Fibroblast of lung (primary cell): ENCODE results near the gene TMC6.

Experiments used
- EZH2 ChIP-seq: IDR thresholded peaks from 2 replicates; pipeline ENCODE4 v1.5.1; 2012; ENCODE audit warnings: low read length, control low read depth, mild to moderate bottlenecking; ENCODE audit errors: missing control alignments
- TF ChIP-seq, protein P1 (sequence below), 2 donors: IDR thresholded peaks in 1 of 2; conservative IDR thresholded peaks in 1 of 2; 1 replicate in 1 of 2; 2 replicates in 1 of 2; pipeline ENCODE4 v1.5.1; 2011 to 2012; ENCODE audit warnings: low read length in 2 of 2, control low read depth in 1 of 2, inconsistent platforms in 1 of 2, low read depth in 1 of 2, mild to moderate bottlenecking in 1 of 2

DNA sequence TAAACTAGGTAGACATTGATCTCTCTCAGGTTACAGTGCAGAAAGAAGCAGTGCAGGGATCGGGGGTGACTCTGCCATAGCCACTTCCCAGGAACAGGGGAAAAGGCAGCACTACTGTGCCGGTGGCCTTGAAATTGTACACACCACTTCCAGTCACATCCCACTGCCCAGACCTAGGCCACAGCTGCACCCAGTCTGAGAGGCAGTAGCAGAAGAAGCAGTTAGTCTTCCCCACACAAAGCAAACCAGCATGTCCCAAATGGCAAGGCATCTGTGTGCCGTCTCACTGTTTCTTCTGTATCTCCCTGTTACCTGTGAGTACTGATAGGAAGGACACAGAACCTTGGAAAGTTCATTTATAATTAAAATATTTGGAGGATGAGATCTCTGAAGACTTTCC lies 47.0 kb downstream of the TMC6 start:
- TF ChIP-seq EZH2: no peak
- TF ChIP-seq, protein P1, sequence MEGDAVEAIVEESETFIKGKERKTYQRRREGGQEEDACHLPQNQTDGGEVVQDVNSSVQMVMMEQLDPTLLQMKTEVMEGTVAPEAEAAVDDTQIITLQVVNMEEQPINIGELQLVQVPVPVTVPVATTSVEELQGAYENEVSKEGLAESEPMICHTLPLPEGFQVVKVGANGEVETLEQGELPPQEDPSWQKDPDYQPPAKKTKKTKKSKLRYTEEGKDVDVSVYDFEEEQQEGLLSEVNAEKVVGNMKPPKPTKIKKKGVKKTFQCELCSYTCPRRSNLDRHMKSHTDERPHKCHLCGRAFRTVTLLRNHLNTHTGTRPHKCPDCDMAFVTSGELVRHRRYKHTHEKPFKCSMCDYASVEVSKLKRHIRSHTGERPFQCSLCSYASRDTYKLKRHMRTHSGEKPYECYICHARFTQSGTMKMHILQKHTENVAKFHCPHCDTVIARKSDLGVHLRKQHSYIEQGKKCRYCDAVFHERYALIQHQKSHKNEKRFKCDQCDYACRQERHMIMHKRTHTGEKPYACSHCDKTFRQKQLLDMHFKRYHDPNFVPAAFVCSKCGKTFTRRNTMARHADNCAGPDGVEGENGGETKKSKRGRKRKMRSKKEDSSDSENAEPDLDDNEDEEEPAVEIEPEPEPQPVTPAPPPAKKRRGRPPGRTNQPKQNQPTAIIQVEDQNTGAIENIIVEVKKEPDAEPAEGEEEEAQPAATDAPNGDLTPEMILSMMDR (conservative IDR thresholded peaks at IDR 0.05 in 1 of 2, IDR thresholded peaks at IDR 0.05 in 1 of 2; ENCODE audit: low read depth in 1 of 2, low read length in 2 of 2): no peak
